Stomach (tissue), 4 donors: Measurements from ENCODE around the gene SETX.

Experiments used
- EP300 ChIP-seq: sonication (generic); formaldehyde crosslinking; IDR thresholded peaks from one replicate; pipeline ENCODE4 v1.6.1; 2017; ENCODE audit warnings: antibody characterized with exemption
- TF ChIP-seq, protein P1 (sequence below), 7 experiments: fragments of 450-650 bp in 4 of 7; fragments of 200-600 bp in 3 of 7; sonication (generic) in 3 of 7; IDR thresholded peaks; one replicate each; pipeline ENCODE4 v1.5.1; 2016 to 2019; ENCODE audit warnings: antibody characterized with exemption in 7 of 7, control low read depth in 2 of 7, mild to moderate bottlenecking in 1 of 7

DNA sequence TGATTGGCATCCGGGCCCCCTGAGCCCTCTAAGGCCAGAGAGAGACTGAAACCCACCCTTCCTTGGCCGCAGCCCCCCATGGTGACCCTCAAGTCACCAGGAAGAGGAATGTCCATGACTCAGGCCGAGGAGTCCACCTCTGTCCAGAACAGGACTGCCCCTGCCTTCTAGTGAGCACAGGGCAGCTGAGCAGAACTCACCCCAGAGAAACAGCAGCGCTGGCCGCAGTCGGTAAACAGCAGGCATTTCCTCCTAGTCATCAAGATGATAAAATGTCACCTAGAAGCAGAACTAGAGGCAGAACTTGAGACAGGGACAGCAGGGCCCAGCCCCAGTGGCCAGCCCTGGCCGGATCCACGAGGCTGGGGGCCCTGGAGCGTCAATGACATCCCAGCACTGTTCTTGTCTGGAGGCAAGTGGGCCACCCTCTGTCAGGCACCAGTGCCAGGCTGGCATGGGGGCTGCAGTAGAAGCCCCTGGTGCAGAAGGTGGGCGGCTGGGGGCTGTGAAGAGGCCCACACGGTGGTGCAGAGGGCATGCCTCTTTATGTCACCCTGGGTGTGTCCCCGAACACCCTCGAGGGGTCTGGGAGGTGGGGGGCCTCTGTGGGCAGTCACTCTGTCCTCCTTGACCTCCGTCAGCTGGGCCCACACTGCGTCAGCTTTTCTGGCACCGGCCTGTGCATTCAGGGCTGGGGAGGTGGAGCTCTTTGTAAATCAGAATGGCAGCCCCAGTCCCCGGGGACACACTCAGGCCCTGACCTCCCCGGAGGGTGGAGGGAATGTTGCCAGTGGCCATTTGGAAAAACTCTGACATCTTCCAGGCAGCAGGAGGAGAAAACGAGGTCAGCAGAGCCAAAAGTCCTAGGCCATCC lies 110.0 kb downstream of the SETX start:
- TF ChIP-seq, protein P1, sequence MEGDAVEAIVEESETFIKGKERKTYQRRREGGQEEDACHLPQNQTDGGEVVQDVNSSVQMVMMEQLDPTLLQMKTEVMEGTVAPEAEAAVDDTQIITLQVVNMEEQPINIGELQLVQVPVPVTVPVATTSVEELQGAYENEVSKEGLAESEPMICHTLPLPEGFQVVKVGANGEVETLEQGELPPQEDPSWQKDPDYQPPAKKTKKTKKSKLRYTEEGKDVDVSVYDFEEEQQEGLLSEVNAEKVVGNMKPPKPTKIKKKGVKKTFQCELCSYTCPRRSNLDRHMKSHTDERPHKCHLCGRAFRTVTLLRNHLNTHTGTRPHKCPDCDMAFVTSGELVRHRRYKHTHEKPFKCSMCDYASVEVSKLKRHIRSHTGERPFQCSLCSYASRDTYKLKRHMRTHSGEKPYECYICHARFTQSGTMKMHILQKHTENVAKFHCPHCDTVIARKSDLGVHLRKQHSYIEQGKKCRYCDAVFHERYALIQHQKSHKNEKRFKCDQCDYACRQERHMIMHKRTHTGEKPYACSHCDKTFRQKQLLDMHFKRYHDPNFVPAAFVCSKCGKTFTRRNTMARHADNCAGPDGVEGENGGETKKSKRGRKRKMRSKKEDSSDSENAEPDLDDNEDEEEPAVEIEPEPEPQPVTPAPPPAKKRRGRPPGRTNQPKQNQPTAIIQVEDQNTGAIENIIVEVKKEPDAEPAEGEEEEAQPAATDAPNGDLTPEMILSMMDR (IDR thresholded peaks at IDR 0.05), result no peak
- TF ChIP-seq EP300, result no peak
